Measurements from ENCODE around the gene TTC1.

TTC1 gene

GRCh38 chr5:160008877-160009590 lies at the start of gene TTC1:
TTC1 (plus strand) TSS chr5:160009139; CDS start chr5:160010529, 1,390 bp downstream.
- Histone ChIP-seq H3K4me2 (ENCODE audit: low read depth, low read length, poor library complexity, severe bottlenecking) (peak within 1 kb of the TSS; percentile 95), H3K9me3 (ENCODE audit: insufficient read depth, low read length) (no peaks in the 10 kb centered on the region), H3K9ac (ENCODE audit: low read length) (peak within 1 kb of the TSS; percentile 70), H3K9me2 (replicated peaks; ENCODE audit: insufficient read depth, low read length) (no peaks in the 10 kb centered on the region), H3F3A (ENCODE audit: insufficient read depth) (no peaks in the 10 kb centered on the region), H3K79me2 (ENCODE audit: insufficient read depth, low read length) (peaks cover 20% of the 10 kb centered on the region), H3K27me3 (ENCODE audit: low read length) (no peaks in the 10 kb centered on the region), H3K27ac (ENCODE audit: low read depth, low read length) (peak within 1 kb of the TSS; percentile 23), H4K20me1 (ENCODE audit: low read depth, low read length) (no peaks in the 10 kb centered on the region), H3K36me3 (ENCODE audit: low read length) (peaks cover 7% of the 10 kb centered on the region; the same call in 1 of the 2 replicates), H3K4me3 (ENCODE audit: insufficient read depth, low read length, poor library complexity, severe bottlenecking) (peak within 1 kb of the TSS; percentile 77), H2AFZ (ENCODE audit: low read depth, low read length, severe bottlenecking) (peak within 1 kb of the TSS; percentile 75)
- TF ChIP-seq EZH2phosphoT487 (conservative IDR thresholded peaks at IDR 0.05; ENCODE audit: low read length) (no peak), CTCF (IDR thresholded peaks at IDR 0.05; ENCODE audit: insufficient read depth, low read length, poor library complexity, severe bottlenecking) (no peak)

- Histone ChIP-seq H2AFZ (ENCODE audit: low read depth, low read length, severe bottlenecking) (no peak overlapping the region), H3K79me2 (ENCODE audit: insufficient read depth, low read length) (no peaks in the 10 kb centered on the region), H3K9me2 (replicated peaks; ENCODE audit: insufficient read depth, low read length) (no peaks in the 10 kb centered on the region), H3K9ac (ENCODE audit: low read length) (no peak overlapping the region), H3K4me3 (ENCODE audit: insufficient read depth, low read length, poor library complexity, severe bottlenecking) (no peak overlapping the region), H3K27ac (ENCODE audit: low read depth, low read length) (no peak overlapping the region), H3K36me3 (ENCODE audit: low read length) (no peaks in the 10 kb centered on the region), H3K4me2 (ENCODE audit: low read depth, low read length, poor library complexity, severe bottlenecking) (no peak overlapping the region), H3K27me3 (ENCODE audit: low read length) (no peaks in the 10 kb centered on the region), H3F3A (ENCODE audit: insufficient read depth) (no peaks in the 10 kb centered on the region), H4K20me1 (ENCODE audit: low read depth, low read length) (no peaks in the 10 kb centered on the region), H3K9me3 (ENCODE audit: insufficient read depth, low read length) (no peaks in the 10 kb centered on the region)
- TF ChIP-seq EZH2phosphoT487 (conservative IDR thresholded peaks at IDR 0.05; ENCODE audit: low read length): no peak
- no peak for TF ChIP-seq CTCF (IDR thresholded peaks at IDR 0.05; ENCODE audit: insufficient read depth, low read length, poor library complexity, severe bottlenecking)
Measured at GRCh38 chr5:159961176-159962160, 47.5 kb upstream of the TTC1 start.

GRCh38 chr5:159962214-159962613 lies 46.7 kb upstream of the TTC1 start:
- Histone ChIP-seq H3K27me3 (ENCODE audit: low read length) (no peaks in the 10 kb centered on the region), H2AFZ (ENCODE audit: low read depth, low read length, severe bottlenecking) (no peak overlapping the region), H4K20me1 (ENCODE audit: low read depth, low read length) (no peaks in the 10 kb centered on the region), H3K36me3 (ENCODE audit: low read length) (no peaks in the 10 kb centered on the region), H3K9me3 (ENCODE audit: insufficient read depth, low read length) (no peaks in the 10 kb centered on the region), H3K4me3 (ENCODE audit: insufficient read depth, low read length, poor library complexity, severe bottlenecking) (no peak overlapping the region), H3K4me2 (ENCODE audit: low read depth, low read length, poor library complexity, severe bottlenecking) (no peak overlapping the region), H3K79me2 (ENCODE audit: insufficient read depth, low read length) (no peaks in the 10 kb centered on the region), H3K9me2 (replicated peaks; ENCODE audit: insufficient read depth, low read length) (no peaks in the 10 kb centered on the region), H3K27ac (ENCODE audit: low read depth, low read length) (no peak overlapping the region), H3F3A (ENCODE audit: insufficient read depth) (no peaks in the 10 kb centered on the region), H3K9ac (ENCODE audit: low read length) (no peak overlapping the region)
- no peak for TF ChIP-seq EZH2phosphoT487 (conservative IDR thresholded peaks at IDR 0.05; ENCODE audit: low read length)
- no peak for TF ChIP-seq CTCF (IDR thresholded peaks at IDR 0.05; ENCODE audit: insufficient read depth, low read length, poor library complexity, severe bottlenecking)
